Measurements from ENCODE around the gene NDRG3. TPM values are rescaled to one million over a fixed set of nuclear protein-coding genes. Genes with fewer than 3 reads are reported as not detected.

NDRG3 gene
- total and polyA plus RNA-seq, 2 donors (not counting 3 experiments of a cell fraction or from before 2014, with no cell fraction given): 25.7 to 27.7 TPM

DNA sequence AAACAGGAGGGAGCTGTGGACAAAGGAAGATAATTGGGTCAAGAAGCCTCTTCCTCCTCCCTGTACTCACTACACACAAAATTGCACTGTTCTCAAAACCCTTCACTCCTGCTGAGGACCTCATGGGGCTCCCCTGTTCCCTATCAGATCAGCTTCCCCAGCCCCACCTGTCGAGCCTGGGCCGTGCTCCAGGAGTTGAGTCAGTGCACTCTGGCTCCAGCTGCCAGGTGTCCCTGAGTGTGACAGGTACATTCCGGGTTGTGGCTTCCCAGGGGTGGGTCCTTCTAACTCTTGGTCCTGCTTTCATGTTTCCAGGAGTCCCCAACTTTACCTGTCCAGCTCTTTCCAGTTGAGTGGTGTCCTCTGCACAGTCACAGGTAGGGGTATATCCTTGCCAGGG lies 131.9 kb downstream of the NDRG3 start:
- intact Hi-C loops (cut with micrococcal nuclease): loop anchor here (2.0 kb wide), 1 partner anchor 249 kb away; a partner anchor contains a TSS
- CTCF ChIA-PET: interaction anchor here (0.9 to 4.6 kb wide), 5 partner anchors 8 to 274 kb away, joined by 3 to 30 read pairs (median 4); partner anchors contain the start of genes DSN1 and RAB5IF
- dilution Hi-C loops (cut with MboI; ENCODE audit: extremely low pct_ligation_motif_present, low sequenced_read_pairs): no loop called here

More for the DNA sequence above, 131.9 kb downstream of the NDRG3 start:
- Histone ChIP-seq H3K9me3 (replicated peaks; ENCODE audit: control insufficient read depth, insufficient read depth, low read length) (no peaks in the 10 kb centered on the region), H3K27me3 (ENCODE audit: control insufficient read depth in 2 of 2, insufficient read depth in 2 of 2, low read length in 2 of 2) (no peaks in the 10 kb centered on the region), H2AFZ (ENCODE audit: low read depth, low read length) (no peak overlapping the region), H4K20me1 (replicated peaks; ENCODE audit: control insufficient read depth, extremely low read depth, insufficient read depth, low read length) (no peaks in the 10 kb centered on the region), H3K4me1 (ENCODE audit: control insufficient read depth, extremely low read depth, insufficient read depth, low read length) (no peaks in the 10 kb centered on the region), H3K4me2 (ENCODE audit: insufficient read depth, low read length) (no peak overlapping the region), H3K9ac (replicated peaks; ENCODE audit: extremely low read depth, insufficient read depth, low read length) (no peak overlapping the region), H3K27ac (ENCODE audit: insufficient read depth, low read depth, low read length) (no peak overlapping the region), H3K4me3 (replicated peaks in 1 of 3; ENCODE audit: insufficient read depth in 1 of 3, low read depth in 1 of 3, low read length in 3 of 3) (no peak overlapping the region), H3K79me2 (ENCODE audit: control insufficient read depth, insufficient read depth, low read length) (no peaks in the 10 kb centered on the region), H3K9me1 (replicated peaks; ENCODE audit: control insufficient read depth, extremely low read depth, insufficient read depth, low read length) (no peaks in the 10 kb centered on the region), H3K36me3 (ENCODE audit: control insufficient read depth in 2 of 2, extremely low read depth in 1 of 2, insufficient read depth in 2 of 2, low read length in 2 of 2) (peaks cover 10 to 32% of the 10 kb centered on the region in 2 experiments)
- FAIRE-seq (no peak), DNase-seq (ENCODE audit: low read depth, low spot score) (no peak)
- BruUV-seq (replicated peaks): no TSS peak
- TF ChIP-seq, protein P1, sequence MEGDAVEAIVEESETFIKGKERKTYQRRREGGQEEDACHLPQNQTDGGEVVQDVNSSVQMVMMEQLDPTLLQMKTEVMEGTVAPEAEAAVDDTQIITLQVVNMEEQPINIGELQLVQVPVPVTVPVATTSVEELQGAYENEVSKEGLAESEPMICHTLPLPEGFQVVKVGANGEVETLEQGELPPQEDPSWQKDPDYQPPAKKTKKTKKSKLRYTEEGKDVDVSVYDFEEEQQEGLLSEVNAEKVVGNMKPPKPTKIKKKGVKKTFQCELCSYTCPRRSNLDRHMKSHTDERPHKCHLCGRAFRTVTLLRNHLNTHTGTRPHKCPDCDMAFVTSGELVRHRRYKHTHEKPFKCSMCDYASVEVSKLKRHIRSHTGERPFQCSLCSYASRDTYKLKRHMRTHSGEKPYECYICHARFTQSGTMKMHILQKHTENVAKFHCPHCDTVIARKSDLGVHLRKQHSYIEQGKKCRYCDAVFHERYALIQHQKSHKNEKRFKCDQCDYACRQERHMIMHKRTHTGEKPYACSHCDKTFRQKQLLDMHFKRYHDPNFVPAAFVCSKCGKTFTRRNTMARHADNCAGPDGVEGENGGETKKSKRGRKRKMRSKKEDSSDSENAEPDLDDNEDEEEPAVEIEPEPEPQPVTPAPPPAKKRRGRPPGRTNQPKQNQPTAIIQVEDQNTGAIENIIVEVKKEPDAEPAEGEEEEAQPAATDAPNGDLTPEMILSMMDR (IDR thresholded peaks at IDR 0.05; ENCODE audit: extremely low read depth in 1 of 2, insufficient read depth in 1 of 2, low read depth in 1 of 2, low read length in 2 of 2): no peak
- TF ChIP-seq, protein P2, sequence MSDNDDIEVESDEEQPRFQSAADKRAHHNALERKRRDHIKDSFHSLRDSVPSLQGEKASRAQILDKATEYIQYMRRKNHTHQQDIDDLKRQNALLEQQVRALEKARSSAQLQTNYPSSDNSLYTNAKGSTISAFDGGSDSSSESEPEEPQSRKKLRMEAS (IDR thresholded peaks at IDR 0.05; ENCODE audit: insufficient read depth, insufficient read length): no peak
- TF ChIP-seq EZH2 (IDR thresholded peaks at IDR 0.05; ENCODE audit: borderline replicate concordance, low read depth, low read length, severe bottlenecking) (no peak), POLR2A (IDR thresholded peaks at IDR 0.05; ENCODE audit: low read depth, low read length) (no peak), GATA2 (IDR thresholded peaks at IDR 0.05; ENCODE audit: insufficient read depth, insufficient read length, low read depth, low read length) (no peak), FOS (IDR thresholded peaks at IDR 0.05; ENCODE audit: borderline replicate concordance, insufficient read depth, low read length) (no peak), MYC (IDR thresholded peaks at IDR 0.05; ENCODE audit: low read depth, low read length) (no peak), POLR2AphosphoS5 (IDR thresholded peaks at IDR 0.05; ENCODE audit: insufficient read depth, low read depth, low read length) (no peak), JUN (IDR thresholded peaks at IDR 0.05; ENCODE audit: borderline replicate concordance, insufficient read depth, insufficient read length, low read depth) (no peak)
- POLR2A ChIA-PET: no interaction called here
